ENCODE measurements around the gene UBE2V1.
"Not testable (repeated sequence)": the region's sequence is repeated elsewhere in the genome, so short reads cannot be mapped to it uniquely, and the experiment has no call there.

Gene UBE2V1

DNA sequence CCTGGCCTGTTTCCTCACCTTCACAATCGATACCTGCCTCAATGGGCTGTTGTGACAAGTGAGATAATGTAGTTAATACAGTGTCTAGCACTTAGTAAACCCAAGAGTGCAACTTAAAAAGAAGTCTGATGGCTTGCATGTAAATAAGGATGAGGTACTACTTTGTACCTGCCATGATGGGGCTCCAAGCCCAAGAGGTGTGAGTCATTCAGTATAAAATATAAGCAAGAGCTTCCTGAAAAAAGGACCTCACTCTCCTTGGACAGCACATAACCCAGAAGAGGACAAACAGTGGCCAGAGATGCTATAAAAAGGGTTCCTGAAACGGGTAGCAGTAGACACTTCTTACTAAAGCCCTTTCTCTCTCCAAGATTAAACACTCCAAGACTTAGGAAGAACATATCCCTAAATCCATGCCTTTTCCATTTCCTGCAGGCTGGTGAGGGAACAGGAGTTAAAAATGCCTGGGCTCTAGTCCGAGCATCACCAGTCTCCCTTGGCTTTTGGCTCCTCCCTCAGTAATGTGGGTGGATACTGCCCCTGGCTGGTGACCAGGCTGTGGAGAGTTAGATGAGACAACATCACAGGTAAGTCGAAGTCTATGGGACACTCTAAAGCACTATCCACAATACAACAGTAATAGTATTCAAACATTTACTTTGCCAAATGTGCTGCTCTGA lies 4.3 kb downstream of the UBE2V1 start:
- H2AFZ ChIP-seq (ENCODE audit: low read depth, low read length): no peak overlapping the region
- TF ChIP-seq, protein P1, sequence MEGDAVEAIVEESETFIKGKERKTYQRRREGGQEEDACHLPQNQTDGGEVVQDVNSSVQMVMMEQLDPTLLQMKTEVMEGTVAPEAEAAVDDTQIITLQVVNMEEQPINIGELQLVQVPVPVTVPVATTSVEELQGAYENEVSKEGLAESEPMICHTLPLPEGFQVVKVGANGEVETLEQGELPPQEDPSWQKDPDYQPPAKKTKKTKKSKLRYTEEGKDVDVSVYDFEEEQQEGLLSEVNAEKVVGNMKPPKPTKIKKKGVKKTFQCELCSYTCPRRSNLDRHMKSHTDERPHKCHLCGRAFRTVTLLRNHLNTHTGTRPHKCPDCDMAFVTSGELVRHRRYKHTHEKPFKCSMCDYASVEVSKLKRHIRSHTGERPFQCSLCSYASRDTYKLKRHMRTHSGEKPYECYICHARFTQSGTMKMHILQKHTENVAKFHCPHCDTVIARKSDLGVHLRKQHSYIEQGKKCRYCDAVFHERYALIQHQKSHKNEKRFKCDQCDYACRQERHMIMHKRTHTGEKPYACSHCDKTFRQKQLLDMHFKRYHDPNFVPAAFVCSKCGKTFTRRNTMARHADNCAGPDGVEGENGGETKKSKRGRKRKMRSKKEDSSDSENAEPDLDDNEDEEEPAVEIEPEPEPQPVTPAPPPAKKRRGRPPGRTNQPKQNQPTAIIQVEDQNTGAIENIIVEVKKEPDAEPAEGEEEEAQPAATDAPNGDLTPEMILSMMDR (IDR thresholded peaks at IDR 0.05; ENCODE audit: low read depth, low read length): no peak
- TF ChIP-seq EZH2phosphoT487 (IDR thresholded peaks at IDR 0.05; ENCODE audit: low read depth): no peak
- H3K4me1 ChIP-seq (ENCODE audit: low read length): peaks cover 37% of the 10 kb centered on the region
- H3K27ac ChIP-seq (ENCODE audit: low read length): no peak overlapping the region
- peaks cover 41% of the 10 kb centered on the region for H3K36me3 ChIP-seq (replicated peaks; ENCODE audit: low read depth, low read length)
- H3K9me3 ChIP-seq (ENCODE audit: insufficient read depth, low read length): no peaks in the 10 kb centered on the region
- no peak overlapping the region for H3K4me2 ChIP-seq (ENCODE audit: low read length)
- peaks cover 100% of the 10 kb centered on the region for H3K79me2 ChIP-seq (ENCODE audit: low read length)
- H3K9ac ChIP-seq (ENCODE audit: low read length): no peak overlapping the region
- H4K20me1 ChIP-seq (ENCODE audit: insufficient read depth, low read length): peaks cover 76% of the 10 kb centered on the region
- H3K4me3 ChIP-seq (ENCODE audit: low read length): no peak overlapping the region
- H3K27me3 ChIP-seq (ENCODE audit: low read depth, low read length): no peaks in the 10 kb centered on the region

- Histone ChIP-seq H3K9ac (ENCODE audit: low read length) (no peak overlapping the region), H3K4me1 (ENCODE audit: low read length) (peaks cover 35% of the 10 kb centered on the region), H3K27ac (ENCODE audit: low read length) (no peak overlapping the region), H3K27me3 (ENCODE audit: low read depth, low read length) (no peaks in the 10 kb centered on the region), H4K20me1 (ENCODE audit: insufficient read depth, low read length) (peaks cover 83% of the 10 kb centered on the region), H3K4me2 (ENCODE audit: low read length) (no peak overlapping the region), H3K4me3 (ENCODE audit: low read length) (no peak overlapping the region), H2AFZ (ENCODE audit: low read depth, low read length) (no peak overlapping the region), H3K79me2 (ENCODE audit: low read length) (peaks cover 100% of the 10 kb centered on the region), H3K36me3 (replicated peaks; ENCODE audit: low read depth, low read length) (peaks cover 44% of the 10 kb centered on the region), H3K9me3 (ENCODE audit: insufficient read depth, low read length) (no peaks in the 10 kb centered on the region)
- TF ChIP-seq, protein P1 (IDR thresholded peaks at IDR 0.05; ENCODE audit: low read depth, low read length): no peak
- TF ChIP-seq EZH2phosphoT487 (IDR thresholded peaks at IDR 0.05; ENCODE audit: low read depth): no peak
These were observed 5.1 kb downstream of the UBE2V1 start for GRCh38 chr20:50107796-50108331.

- H3K4me3 ChIP-seq (ENCODE audit: low read length): no peak overlapping the region
- no peak overlapping the region for H2AFZ ChIP-seq (ENCODE audit: low read depth, low read length)
- no peaks in the 10 kb centered on the region for H3K27me3 ChIP-seq (ENCODE audit: low read depth, low read length)
- H3K9ac ChIP-seq (ENCODE audit: low read length): no peak overlapping the region
- peaks cover 100% of the 10 kb centered on the region for H3K79me2 ChIP-seq (ENCODE audit: low read length)
- no peak overlapping the region for H3K4me2 ChIP-seq (ENCODE audit: low read length)
- peaks cover 35% of the 10 kb centered on the region for H3K4me1 ChIP-seq (ENCODE audit: low read length)
- peaks cover 86% of the 10 kb centered on the region for H4K20me1 ChIP-seq (ENCODE audit: insufficient read depth, low read length)
- TF ChIP-seq EZH2phosphoT487 (IDR thresholded peaks at IDR 0.05; ENCODE audit: low read depth): no peak
- TF ChIP-seq, protein P1 (IDR thresholded peaks at IDR 0.05; ENCODE audit: low read depth, low read length): no peak
- H3K36me3 ChIP-seq (replicated peaks; ENCODE audit: low read depth, low read length): peaks cover 47% of the 10 kb centered on the region
- H3K27ac ChIP-seq (ENCODE audit: low read length): no peak overlapping the region
- H3K9me3 ChIP-seq (ENCODE audit: insufficient read depth, low read length): no peaks in the 10 kb centered on the region
These were observed 5.8 kb downstream of the UBE2V1 start for GRCh38 chr20:50107086-50107660.

- not testable (repeated sequence) for H2AFZ ChIP-seq (ENCODE audit: low read depth, low read length); H3K27me3 ChIP-seq (ENCODE audit: low read depth, low read length); H3K27ac ChIP-seq (ENCODE audit: low read length); H3K4me2 ChIP-seq (ENCODE audit: low read length); H3K4me3 ChIP-seq (ENCODE audit: low read length); H3K9me3 ChIP-seq (ENCODE audit: insufficient read depth, low read length); H3K9ac ChIP-seq (ENCODE audit: low read length)
- Histone ChIP-seq H3K4me1 (ENCODE audit: low read length) (peaks cover 31% of the 10 kb centered on the region), H4K20me1 (ENCODE audit: insufficient read depth, low read length) (peaks cover 86% of the 10 kb centered on the region), H3K36me3 (replicated peaks; ENCODE audit: low read depth, low read length) (peaks cover 51% of the 10 kb centered on the region), H3K79me2 (ENCODE audit: low read length) (peaks cover 100% of the 10 kb centered on the region)
These were observed 6.3 kb downstream of the UBE2V1 start for GRCh38 chr20:50106669-50107068.

DNA sequence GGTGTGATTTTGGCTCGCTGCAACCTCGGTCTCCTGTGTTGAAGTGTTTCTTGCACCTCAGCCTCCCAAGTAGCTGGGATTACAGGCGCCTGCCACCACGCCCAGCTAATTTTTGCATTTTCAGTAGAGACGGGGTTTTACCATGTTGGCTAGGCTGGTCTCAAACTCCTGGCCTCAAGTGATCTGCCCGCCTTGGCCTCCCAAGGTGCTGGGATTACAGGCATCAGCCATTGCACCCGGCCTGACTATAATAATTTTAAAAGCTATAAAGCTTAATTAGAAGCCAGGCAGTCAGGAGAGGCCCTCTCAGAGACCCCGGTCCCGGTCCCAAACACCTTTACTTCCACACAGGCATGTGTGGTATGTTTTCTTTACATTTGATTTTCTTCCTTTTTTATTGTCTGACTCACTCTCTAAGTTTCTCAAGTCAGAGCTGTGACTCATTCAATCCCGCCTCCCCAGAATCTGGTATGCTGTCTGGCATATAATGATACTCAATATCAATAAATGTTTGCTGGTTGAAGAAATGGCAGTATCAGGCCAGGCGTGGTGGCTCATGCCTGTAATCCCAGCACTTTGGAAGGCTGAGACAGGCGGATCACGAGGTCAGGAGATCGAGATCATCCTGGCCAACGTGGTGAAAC lies 9.4 kb downstream of the UBE2V1 start:
- not testable (repeated sequence) for H3K27ac ChIP-seq (ENCODE audit: low read length); H3K27me3 ChIP-seq (ENCODE audit: low read depth, low read length); H3K9ac ChIP-seq (ENCODE audit: low read length); H2AFZ ChIP-seq (ENCODE audit: low read depth, low read length); H3K9me3 ChIP-seq (ENCODE audit: insufficient read depth, low read length); H3K4me2 ChIP-seq (ENCODE audit: low read length); H3K4me3 ChIP-seq (ENCODE audit: low read length)
- Histone ChIP-seq H3K36me3 (replicated peaks; ENCODE audit: low read depth, low read length) (peaks cover 49% of the 10 kb centered on the region), H4K20me1 (ENCODE audit: insufficient read depth, low read length) (peaks cover 82% of the 10 kb centered on the region), H3K4me1 (ENCODE audit: low read length) (peaks cover 11% of the 10 kb centered on the region), H3K79me2 (ENCODE audit: low read length) (peaks cover 100% of the 10 kb centered on the region)

DNA sequence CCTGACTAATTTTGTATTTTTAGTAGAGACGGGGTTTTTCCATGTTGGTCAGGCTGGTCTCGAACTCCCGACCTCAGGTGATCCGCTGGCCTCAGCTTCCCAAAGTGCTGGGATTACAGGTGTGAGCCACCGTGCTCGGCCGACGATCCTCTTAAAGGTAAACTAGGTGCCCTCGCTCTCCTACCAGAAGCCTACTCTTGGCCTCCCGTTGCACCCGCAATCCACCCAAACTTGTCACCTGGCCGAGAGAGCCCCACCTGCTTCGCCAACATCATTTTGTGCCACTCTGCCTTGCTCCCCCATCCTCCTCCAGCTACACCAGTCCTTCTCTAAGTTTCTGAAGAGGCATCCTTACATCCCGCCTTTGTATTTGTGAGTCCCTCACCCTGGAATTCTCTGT lies 10.4 kb downstream of the UBE2V1 start:
- peaks cover 81% of the 10 kb centered on the region for H4K20me1 ChIP-seq (ENCODE audit: insufficient read depth, low read length)
- not testable (repeated sequence) for H3K4me1 ChIP-seq (ENCODE audit: low read length); H3K4me2 ChIP-seq (ENCODE audit: low read length); H3K27ac ChIP-seq (ENCODE audit: low read length); H3K9me3 ChIP-seq (ENCODE audit: insufficient read depth, low read length); H3K9ac ChIP-seq (ENCODE audit: low read length); H3K4me3 ChIP-seq (ENCODE audit: low read length); H3K27me3 ChIP-seq (ENCODE audit: low read depth, low read length); H2AFZ ChIP-seq (ENCODE audit: low read depth, low read length)
- peaks cover 44% of the 10 kb centered on the region for H3K36me3 ChIP-seq (replicated peaks; ENCODE audit: low read depth, low read length)
- peaks cover 100% of the 10 kb centered on the region for H3K79me2 ChIP-seq (ENCODE audit: low read length)
